ENCODE results near the gene KLHDC10.

DNA sequence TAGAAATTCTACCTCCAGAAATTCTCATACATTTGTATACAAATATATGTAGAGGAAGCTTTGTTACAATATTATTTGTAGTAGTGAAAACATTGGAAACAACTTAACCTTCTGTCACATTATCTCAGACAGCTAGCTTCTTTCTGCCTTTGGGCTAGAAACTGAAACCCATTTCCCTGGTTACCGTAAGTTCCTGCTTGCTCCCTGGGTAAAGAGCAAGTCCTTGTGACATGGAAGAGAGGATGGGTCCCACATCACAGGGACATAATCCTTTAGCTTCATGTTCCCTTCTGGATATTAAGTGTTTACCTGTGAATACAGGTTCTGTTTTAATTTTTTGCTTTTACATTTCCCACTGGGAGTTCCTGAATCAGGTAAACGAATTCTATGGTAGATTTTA is 41.8 kb downstream of the KLHDC10 start:
- TF ChIP-seq, protein P1, sequence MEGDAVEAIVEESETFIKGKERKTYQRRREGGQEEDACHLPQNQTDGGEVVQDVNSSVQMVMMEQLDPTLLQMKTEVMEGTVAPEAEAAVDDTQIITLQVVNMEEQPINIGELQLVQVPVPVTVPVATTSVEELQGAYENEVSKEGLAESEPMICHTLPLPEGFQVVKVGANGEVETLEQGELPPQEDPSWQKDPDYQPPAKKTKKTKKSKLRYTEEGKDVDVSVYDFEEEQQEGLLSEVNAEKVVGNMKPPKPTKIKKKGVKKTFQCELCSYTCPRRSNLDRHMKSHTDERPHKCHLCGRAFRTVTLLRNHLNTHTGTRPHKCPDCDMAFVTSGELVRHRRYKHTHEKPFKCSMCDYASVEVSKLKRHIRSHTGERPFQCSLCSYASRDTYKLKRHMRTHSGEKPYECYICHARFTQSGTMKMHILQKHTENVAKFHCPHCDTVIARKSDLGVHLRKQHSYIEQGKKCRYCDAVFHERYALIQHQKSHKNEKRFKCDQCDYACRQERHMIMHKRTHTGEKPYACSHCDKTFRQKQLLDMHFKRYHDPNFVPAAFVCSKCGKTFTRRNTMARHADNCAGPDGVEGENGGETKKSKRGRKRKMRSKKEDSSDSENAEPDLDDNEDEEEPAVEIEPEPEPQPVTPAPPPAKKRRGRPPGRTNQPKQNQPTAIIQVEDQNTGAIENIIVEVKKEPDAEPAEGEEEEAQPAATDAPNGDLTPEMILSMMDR (IDR thresholded peaks at IDR 0.05; ENCODE audit: low read depth, low read length), result no peak
- no peak for TF ChIP-seq EZH2phosphoT487 (IDR thresholded peaks at IDR 0.05; ENCODE audit: low read depth)
